Measurements from ENCODE around the gene PSMG3. TPM values are rescaled to one million over a fixed set of nuclear protein-coding genes. Genes with fewer than 3 reads are reported as not detected.

Gene PSMG3
- total RNA-seq, 1 donor from 2014 or later, result 56.6 TPM

DNA sequence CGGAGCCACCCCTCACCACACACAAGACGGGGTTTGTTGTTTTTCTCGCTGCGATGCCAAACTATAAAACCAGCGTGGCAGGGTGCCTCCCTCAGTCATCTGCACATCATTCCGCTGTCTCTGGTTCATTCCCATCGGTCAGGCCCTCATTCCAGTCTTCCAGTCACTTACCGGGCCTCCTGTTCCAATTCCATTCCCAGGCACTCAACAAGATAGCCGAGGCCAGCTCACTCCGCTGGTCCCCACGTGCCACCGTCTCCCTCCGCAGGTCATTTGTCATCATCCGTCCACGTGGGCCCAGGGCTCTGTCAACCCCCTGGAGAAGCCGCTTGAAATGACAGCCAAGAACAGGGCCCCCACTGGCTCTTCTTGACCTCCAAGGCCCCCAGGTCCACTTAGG lies 7.7 kb downstream of the PSMG3 start:
- Mint-ChIP-seq H3K4me1 (ENCODE audit: low read depth, unreplicated experiment) (peaks cover 29% of the 10 kb centered on the region), H3K36me3 (ENCODE audit: unreplicated experiment) (no peaks in the 10 kb centered on the region), H3K27ac (ENCODE audit: unreplicated experiment) (peak overlapping the region; percentile 96), H3K27me3 (ENCODE audit: unreplicated experiment) (peaks cover 10% of the 10 kb centered on the region), H3K9me3 (ENCODE audit: unreplicated experiment) (peaks cover 17% of the 10 kb centered on the region), H3K4me3 (ENCODE audit: unreplicated experiment) (peak overlapping the region; percentile 85)
- no peak for DNase-seq
- TF ChIP-seq, protein P1, sequence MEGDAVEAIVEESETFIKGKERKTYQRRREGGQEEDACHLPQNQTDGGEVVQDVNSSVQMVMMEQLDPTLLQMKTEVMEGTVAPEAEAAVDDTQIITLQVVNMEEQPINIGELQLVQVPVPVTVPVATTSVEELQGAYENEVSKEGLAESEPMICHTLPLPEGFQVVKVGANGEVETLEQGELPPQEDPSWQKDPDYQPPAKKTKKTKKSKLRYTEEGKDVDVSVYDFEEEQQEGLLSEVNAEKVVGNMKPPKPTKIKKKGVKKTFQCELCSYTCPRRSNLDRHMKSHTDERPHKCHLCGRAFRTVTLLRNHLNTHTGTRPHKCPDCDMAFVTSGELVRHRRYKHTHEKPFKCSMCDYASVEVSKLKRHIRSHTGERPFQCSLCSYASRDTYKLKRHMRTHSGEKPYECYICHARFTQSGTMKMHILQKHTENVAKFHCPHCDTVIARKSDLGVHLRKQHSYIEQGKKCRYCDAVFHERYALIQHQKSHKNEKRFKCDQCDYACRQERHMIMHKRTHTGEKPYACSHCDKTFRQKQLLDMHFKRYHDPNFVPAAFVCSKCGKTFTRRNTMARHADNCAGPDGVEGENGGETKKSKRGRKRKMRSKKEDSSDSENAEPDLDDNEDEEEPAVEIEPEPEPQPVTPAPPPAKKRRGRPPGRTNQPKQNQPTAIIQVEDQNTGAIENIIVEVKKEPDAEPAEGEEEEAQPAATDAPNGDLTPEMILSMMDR (IDR thresholded peaks at IDR 0.05; ENCODE audit: partially characterized antibody, unreplicated experiment), result no peak

DNA sequence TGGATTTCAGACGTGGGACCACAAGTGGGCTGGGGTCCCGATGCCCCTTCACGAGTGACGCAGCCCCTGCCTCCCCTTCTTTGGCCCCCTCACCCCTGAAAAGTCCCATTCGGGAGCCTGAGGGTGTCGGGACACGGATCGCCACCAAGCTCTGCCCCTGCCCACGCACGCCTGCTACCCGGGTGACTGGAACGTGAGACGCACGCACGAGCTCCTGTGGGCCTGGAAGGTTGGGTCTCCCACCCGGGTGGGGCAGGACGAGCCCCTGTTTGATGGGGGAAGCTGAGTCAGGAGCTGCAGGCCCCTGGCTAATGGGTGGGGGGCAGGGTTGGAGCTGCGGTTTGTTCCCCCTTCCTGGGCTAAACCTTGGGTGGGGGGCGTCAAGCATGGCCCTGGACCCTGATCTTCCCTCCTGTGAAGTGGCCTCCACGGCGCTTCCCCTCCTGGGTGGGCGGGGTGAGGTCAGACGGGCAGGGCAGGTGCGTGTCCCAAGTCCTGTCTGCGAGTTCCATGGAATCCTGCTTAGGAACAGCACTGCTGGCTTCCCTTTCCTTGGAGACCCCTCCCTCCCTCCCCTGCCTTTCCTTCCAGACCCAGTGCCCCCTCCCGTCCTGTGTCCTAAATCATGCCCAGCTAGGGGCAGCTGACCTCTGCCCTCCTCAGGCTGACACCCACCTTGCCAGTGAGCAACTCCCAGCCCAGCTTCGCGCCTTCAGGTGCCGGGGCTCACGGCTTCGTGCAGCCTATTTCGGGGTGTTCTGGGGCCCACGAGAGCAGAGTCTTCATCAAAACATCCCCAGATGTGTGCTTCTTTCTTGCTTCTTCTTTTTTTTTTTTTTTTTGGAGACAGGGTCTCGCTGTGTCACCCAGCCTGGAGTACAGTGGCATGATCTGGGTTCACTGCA lies 8.5 kb downstream of the PSMG3 start:
- Mint-ChIP-seq H3K4me1 (ENCODE audit: low read depth, unreplicated experiment) (peaks cover 29% of the 10 kb centered on the region), H3K4me3 (ENCODE audit: unreplicated experiment) (peak overlapping the region; percentile 85), H3K27ac (ENCODE audit: unreplicated experiment) (peak overlapping the region; percentile 96)

DNA sequence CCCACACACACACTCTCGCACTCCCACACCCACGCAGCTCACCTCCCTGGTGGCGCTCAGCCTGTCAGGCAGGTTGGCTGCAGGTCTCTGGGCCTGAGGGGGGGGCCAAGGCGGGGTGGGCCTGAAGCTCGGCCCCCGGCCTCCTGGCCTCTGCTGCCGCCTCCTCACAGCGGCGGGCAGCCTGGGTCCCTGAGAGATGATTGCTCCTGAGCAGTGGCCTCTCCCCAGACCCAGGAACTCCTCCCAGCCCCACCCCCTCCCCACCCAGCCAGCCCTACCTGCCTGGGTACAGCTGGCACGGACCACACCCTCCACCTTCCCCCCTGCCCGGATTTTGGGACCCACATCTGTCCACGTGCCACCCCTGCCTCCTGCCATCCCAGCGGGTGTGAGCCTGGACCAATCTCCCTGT lies 9.2 kb downstream of the PSMG3 start:
- peaks cover 15% of the 10 kb centered on the region for H3K27me3 Mint-ChIP-seq (ENCODE audit: unreplicated experiment)
- H3K27ac Mint-ChIP-seq (ENCODE audit: unreplicated experiment), result no peak overlapping the region
- TF ChIP-seq, protein P1 (IDR thresholded peaks at IDR 0.05; ENCODE audit: partially characterized antibody, unreplicated experiment), result no peak
- H3K4me3 Mint-ChIP-seq (ENCODE audit: unreplicated experiment), result no peak overlapping the region
- no peaks in the 10 kb centered on the region for H3K36me3 Mint-ChIP-seq (ENCODE audit: unreplicated experiment)
- DNase-seq, result no peak
- H3K9me3 Mint-ChIP-seq (ENCODE audit: unreplicated experiment), result peaks cover 22% of the 10 kb centered on the region
- peaks cover 27% of the 10 kb centered on the region for H3K4me1 Mint-ChIP-seq (ENCODE audit: low read depth, unreplicated experiment)

More for the DNA sequence above, 8.5 kb downstream of the PSMG3 start:
- H3K36me3 Mint-ChIP-seq (ENCODE audit: unreplicated experiment), result no peaks in the 10 kb centered on the region
- peaks cover 14% of the 10 kb centered on the region for H3K27me3 Mint-ChIP-seq (ENCODE audit: unreplicated experiment)
- TF ChIP-seq, protein P1 (IDR thresholded peaks at IDR 0.05; ENCODE audit: partially characterized antibody, unreplicated experiment), result no peak
- H3K9me3 Mint-ChIP-seq (ENCODE audit: unreplicated experiment), result peaks cover 19% of the 10 kb centered on the region
- DNase-seq, result no peak

DNA sequence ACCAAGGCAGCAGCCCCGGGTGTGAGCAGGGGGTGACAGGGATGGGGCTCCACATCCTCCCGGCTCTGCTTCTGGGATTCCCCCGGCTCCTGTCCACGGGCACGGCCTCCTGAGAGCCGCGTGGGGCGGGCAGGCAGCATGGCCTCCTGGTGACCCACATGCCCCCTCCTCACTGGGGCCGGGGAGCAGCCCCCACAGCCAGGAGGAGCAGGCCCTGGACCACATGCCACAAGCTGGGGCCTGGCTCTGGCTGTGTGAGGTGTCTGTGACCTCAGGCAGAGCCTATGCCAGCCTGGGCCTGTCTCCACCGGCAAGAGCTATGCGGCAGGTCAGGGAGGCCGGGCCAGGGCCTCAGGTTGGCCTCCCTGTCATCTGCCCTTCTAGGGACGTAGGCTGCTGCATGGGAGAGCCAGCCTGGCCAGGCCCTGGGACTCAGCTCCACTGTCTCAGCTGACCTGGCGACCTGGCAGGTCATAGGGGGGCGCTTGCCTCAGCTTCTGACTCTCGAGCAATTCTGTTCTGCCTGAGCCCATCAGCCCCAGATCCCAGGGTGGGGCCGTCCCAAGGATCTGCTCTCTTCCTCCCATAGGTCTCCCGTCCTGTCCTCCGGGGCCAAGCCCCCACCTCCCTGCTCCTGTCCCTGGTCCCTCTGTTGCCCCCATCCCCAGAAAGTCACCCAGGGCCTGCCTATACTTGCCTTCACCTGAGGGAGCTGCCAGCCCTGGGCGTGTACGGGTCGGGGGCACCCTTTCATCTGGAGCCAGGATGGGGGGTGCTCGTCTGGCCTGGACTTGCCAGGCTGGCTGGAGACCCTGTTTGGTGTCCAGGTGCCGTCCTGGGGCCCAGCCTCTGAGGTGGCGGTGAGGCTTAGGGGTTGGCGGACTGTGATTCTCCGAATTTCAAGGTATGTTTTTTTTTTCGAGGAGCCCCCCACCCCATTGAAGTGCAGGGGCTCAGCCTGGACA lies 9.9 kb downstream of the PSMG3 start:
- H3K27ac Mint-ChIP-seq (ENCODE audit: unreplicated experiment), result peak overlapping the region; percentile 62

More for the DNA sequence above, 9.9 kb downstream of the PSMG3 start:
- Mint-ChIP-seq H3K27me3 (ENCODE audit: unreplicated experiment) (peaks cover 21% of the 10 kb centered on the region), H3K4me3 (ENCODE audit: unreplicated experiment) (no peak overlapping the region), H3K9me3 (ENCODE audit: unreplicated experiment) (peaks cover 19% of the 10 kb centered on the region), H3K36me3 (ENCODE audit: unreplicated experiment) (no peaks in the 10 kb centered on the region), H3K4me1 (ENCODE audit: low read depth, unreplicated experiment) (peaks cover 27% of the 10 kb centered on the region)
- DNase-seq, result no peak
- TF ChIP-seq, protein P1 (IDR thresholded peaks at IDR 0.05; ENCODE audit: partially characterized antibody, unreplicated experiment), result no peak
